GM18861 (cell line): ENCODE results near the gene ODAPH.
"Not testable (repeated sequence)": the region's sequence is repeated elsewhere in the genome, so short reads cannot be mapped to it uniquely, and the experiment has no call there.

Experiments
- ATAC-seq: cut with Tn5 transposase; IDR thresholded peaks from one replicate; pipeline ENCODE4 v1.9.1; 2021; ENCODE audit not compliant: unreplicated experiment

The ODAPH gene

DNA sequence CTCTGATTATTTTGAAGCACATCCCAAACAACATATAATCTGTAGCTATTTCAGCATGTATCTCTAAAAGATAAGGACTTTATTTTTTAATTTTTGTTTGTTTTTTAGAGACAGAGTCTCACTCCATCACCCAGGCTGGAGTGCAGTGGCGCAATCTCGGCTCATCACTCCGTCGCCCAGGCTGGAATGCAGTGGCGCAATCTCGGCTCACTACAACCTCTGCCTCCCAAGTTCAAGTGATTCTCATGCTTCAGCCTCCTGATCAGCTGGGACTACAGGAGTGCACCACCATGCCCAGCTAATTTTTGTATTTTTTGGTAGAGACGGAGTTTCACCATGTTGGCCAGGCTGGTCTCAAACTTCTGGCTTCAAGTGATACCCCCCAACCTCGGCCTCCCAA, 11.6 kb upstream of the ODAPH start:
- not testable (repeated sequence) for ATAC-seq

DNA sequence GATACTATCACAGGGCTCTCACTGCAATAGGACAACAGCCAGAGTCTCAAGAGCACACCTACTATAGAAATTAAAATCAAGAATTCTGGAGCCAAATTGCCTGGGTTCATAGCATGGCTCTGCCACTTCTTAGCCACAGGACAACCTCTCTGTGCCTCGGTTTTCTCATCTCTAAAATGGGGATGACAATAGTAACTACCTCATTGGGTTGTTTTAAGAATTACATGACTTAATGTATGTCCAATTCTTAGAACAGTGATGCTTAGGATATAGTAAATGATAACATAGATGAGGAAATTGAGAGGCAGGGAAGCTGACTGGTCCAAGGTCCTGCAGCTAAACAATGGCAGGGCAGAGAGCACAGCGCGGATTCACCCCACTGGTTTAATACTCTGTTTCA, 11.0 kb upstream of the ODAPH start:
- no peak for ATAC-seq

- no peak for ATAC-seq
Measured at GRCh38 chr4:75545526-75545925, 10.3 kb upstream of the ODAPH start.

- ATAC-seq, result no peak
Measured at GRCh38 chr4:75547647-75548387, 8.0 kb upstream of the ODAPH start.

DNA sequence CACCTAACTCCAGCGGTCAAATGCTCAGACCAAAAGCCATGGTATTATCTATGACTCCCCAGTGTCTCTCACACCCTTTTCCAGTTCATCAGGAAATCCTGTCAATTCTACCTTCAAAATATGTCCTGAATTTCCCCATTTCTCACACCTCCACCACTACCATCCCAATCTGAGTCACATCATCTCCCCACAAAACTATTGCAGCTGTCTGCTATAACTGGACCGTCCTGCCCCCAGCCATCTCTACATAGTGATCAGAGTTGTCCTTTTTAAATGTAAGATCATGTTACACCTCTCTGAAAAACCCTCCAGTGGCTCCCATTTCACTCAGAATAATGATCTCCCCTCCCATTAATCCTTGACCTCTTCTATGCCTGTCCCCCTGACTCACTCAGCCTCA, 6.8 kb upstream of the ODAPH start:
- no peak for ATAC-seq

DNA sequence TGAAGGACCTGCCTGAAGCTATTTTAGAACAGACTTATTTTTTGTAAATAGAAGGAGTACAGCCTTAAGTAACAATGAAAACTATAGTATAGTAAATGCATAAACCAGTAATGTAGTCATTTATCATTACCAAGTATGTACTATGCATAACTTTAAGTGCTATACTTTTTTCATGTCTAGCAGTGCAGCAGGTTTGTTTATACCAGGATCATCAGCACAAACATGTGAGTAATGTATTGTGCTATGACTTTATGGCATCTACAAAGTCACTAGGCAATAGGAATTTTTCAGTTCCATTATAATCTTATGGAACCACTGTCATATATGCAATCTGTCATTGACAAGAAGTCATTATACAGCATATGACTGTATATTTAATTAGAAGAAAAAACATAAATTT, 3.4 kb upstream of the ODAPH start:
- ATAC-seq, result no peak

DNA sequence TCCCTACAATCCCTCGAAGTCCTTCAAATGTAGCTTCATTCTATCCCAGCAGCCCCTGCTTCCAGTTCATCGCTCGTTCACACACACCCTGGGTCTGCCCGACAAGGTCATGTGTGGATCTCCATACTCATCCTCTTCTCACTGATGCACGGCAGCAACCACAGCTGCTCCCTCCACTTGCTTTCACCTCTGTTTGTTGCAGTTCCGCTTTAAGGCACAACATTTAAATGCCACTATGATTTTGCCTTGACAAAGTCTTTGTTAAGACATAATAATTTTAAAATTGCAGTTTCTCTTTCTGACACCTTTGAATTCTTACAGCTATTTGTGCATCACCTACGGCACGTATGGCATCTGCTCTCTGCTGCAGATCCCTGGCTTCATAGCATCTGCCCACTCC, 1.8 kb downstream of the ODAPH start:
- ATAC-seq, result no peak

DNA sequence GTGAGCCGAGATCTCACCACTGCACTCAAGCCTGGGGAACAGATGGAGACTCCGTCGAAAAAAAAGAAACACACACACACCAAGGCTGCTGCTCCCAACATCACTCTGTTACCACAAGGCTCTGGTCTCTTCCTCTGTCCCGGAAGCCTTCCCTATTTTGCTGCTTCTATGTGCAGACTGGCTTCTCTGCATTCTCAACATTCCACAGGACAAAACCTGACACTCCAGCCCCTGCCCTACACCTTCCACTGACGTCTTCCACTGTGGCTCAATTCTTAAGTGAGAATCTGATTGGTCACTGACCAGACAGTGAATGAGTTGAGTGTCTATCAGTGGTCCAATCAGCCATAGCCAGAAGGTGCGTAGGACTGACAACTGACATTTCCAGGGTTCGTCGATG, 5.9 kb downstream of the ODAPH start:
- ATAC-seq, result no peak

- ATAC-seq, result no peak
Measured at GRCh38 chr4:75564023-75564422, 8.2 kb downstream of the ODAPH start.

GRCh38 chr4:75565481-75565880, 9.6 kb downstream of the ODAPH start:
- no peak for ATAC-seq

DNA sequence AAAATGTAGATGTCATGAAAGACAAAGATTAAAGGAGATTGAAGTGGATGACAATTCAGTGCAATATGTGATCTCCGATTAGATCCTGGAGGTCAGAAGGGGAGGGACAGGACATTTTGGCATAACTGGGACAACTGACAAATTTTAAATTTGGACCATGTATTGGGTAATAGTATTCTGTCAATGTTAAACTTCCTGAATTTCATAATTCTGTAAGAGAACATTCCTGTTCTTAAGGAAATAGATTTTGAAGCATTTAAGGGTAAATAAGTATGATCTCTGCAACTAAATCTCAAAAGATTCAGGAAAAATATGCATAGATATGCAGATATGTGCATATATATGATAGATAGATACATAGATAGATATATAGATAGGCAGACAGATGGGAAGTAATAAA, 11.0 kb downstream of the ODAPH start:
- ATAC-seq, result no peak

DNA sequence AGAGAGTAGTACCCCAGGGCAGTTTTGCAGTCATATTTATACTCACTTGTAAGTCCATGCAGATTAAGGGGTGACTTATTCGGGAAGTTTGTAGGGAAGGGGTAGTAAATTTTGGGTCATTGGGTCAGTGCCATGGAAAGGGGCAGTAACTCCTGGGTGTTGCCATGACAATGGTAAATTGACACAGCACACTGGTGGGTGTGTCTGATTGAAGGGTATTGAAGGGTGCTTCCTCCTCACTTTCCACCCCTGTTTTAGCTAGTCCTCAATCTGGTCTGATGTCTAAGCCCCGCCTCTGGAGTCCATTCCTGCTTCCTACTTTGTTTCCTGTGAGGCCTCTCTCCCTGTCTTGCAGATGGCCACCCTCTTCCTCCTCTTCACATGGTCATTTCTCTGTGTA, 11.9 kb downstream of the ODAPH start:
- ATAC-seq, result no peak

DNA sequence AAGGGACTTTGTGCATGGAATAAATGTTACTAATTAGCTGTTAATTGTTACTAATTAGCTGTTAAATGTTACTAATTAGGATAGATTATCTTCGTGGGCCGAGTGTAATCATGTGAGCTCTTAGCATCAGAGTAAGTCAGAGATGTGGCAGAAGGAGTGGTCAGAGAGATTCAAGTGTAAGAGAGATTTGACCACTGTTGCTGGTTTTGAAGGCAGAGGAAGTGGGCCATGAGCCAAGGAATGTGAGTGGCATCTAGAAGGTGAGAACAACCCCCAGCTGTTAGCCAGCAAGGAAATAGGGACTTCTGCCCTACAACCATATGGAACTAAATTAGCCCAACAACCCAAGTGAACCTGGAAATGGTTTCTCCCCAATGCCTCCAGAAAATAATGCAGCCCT, 28.2 kb downstream of the ODAPH start:
- no peak for ATAC-seq

DNA sequence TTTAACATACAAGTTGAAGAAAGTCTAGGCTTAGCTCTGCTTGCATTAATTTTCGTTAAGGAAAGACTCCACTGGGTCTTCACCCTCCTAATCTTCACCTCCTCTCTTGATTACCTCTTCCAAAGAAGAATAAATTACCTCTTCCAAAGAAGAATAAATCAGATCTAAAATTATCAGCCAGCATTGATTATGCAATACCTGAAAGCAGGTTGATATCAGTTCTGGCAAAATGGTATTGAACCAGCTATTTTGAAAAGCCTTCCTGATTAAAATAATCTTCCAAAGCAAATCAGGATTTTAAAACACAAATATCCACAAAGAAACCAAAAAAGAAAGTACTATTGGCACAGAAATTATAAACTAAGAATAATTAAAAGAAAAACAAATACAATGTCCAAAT, 37.5 kb downstream of the ODAPH start:
- no peak for ATAC-seq

GRCh38 chr4:75596061-75596460, 40.2 kb downstream of the ODAPH start:
- ATAC-seq, result no peak

GRCh38 chr4:75598390-75598789, 42.5 kb downstream of the ODAPH start:
- ATAC-seq, result no peak

GRCh38 chr4:75599647-75600046, 43.8 kb downstream of the ODAPH start:
- ATAC-seq, result no peak

DNA sequence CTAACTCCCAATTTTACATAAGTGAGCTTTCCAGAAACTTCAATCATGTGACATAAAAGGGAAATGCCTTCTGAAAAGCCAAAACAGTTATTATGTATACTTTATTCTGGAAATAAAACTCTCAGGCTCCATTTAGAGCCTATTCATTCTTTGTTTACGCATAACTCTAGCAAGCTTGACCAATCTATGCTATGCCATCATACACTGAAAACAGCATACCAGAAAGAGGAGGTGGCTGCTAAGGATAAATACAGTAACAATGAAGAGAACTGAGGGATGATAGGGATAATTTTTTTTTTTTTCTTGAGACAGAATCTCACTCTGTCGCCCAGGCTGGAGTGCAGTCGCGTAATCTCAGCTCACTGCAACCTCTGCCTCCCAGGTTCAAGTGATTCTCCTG, 50.1 kb downstream of the ODAPH start:
- ATAC-seq, result no peak

DNA sequence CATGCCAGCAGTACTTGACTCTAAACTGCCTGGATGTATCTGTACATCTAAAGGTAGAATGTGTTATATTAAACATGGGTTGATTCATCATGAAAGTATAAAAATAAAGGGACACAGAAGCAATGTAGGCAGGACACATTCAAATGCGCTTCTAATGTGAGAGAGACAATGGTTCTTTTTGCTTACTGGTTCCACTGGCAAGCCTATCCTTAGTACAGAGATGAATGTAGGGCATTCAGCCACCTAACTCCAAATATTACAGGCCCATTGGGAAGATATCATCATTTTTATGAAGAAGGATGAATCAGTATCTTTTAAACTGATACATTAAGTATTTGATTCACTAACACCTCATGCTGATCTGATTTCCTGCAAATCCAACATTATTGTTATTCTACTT, 56.4 kb downstream of the ODAPH start:
- ATAC-seq, result no peak
